Middle frontal gyrus (tissue), 1 donor: ENCODE data around the gene SPRR3.
"Not testable (repeated sequence)": the region's sequence is repeated elsewhere in the genome, so short reads cannot be mapped to it uniquely, and the experiment has no call there.

ENCODE experiments used
- DNase-seq: peaks from one replicate; pipeline ENCODE4 v3.0.0-alpha.2; 2015; ENCODE audit warnings: low spot score; ENCODE audit errors: extremely low spot score

Gene SPRR3

GRCh38 chr1:152983234-152983633, 18.3 kb upstream of the SPRR3 start:
- no peak for DNase-seq

GRCh38 chr1:152983743-152984142, 17.8 kb upstream of the SPRR3 start, which contains the start of gene SPRR1A:
Gene SPRR1A, plus strand, starts transcription at chr1:152984081. Its CDS starts 1,150 bp downstream, at chr1:152985231.
- no peak for DNase-seq

- DNase-seq, result no peak
Observed at GRCh38 chr1:152986578-152986977, 15.0 kb upstream of the SPRR3 start.

- DNase-seq, result no peak
Observed at GRCh38 chr1:152993186-152993585, 8.4 kb upstream of the SPRR3 start.

- no peak for DNase-seq
Observed at GRCh38 chr1:152995842-152996241, 5.7 kb upstream of the SPRR3 start.

- no peak for DNase-seq
Observed at GRCh38 chr1:152996633-152997400, 4.7 kb upstream of the SPRR3 start.

- no peak for DNase-seq
Observed at GRCh38 chr1:152997901-152998300, 3.6 kb upstream of the SPRR3 start.

- no peak for DNase-seq
Observed at GRCh38 chr1:152998476-152998875, 3.1 kb upstream of the SPRR3 start.

- no peak for DNase-seq
Observed at GRCh38 chr1:152999818-153000217, 1.7 kb upstream of the SPRR3 start.

- DNase-seq, result no peak
Observed at GRCh38 chr1:153000294-153000693, 1.3 kb upstream of the SPRR3 start.

- DNase-seq, result not testable (repeated sequence)
Observed at GRCh38 chr1:153011235-153011758, 9.7 kb downstream of the SPRR3 start.

- not testable (repeated sequence) for DNase-seq
Observed at GRCh38 chr1:153021829-153022228, 20.3 kb downstream of the SPRR3 start.

GRCh38 chr1:153022340-153022739, 20.8 kb downstream of the SPRR3 start:
- not testable (repeated sequence) for DNase-seq

GRCh38 chr1:153023109-153023508, 21.6 kb downstream of the SPRR3 start:
- DNase-seq, result no peak

- DNase-seq, result no peak
Observed at GRCh38 chr1:153024413-153024812, 22.9 kb downstream of the SPRR3 start.

GRCh38 chr1:153025797-153026196, 24.2 kb downstream of the SPRR3 start:
- DNase-seq, result no peak

- DNase-seq, result no peak
Observed at GRCh38 chr1:153028766-153029165, 27.2 kb downstream of the SPRR3 start.

GRCh38 chr1:153030895-153031294, 29.3 kb downstream of the SPRR3 start, which contains the start of gene SPRR1B:
Gene SPRR1B, plus strand, starts transcription at chr1:153031203. Its CDS starts 1,143 bp downstream, at chr1:153032346.
- no peak for DNase-seq

GRCh38 chr1:153032073-153032472, 30.5 kb downstream of the SPRR3 start:
- no peak for DNase-seq

GRCh38 chr1:153032677-153033308, 31.2 kb downstream of the SPRR3 start:
- DNase-seq, result no peak

GRCh38 chr1:153035211-153035610, 33.7 kb downstream of the SPRR3 start:
- DNase-seq, result no peak

- no peak for DNase-seq
Observed at GRCh38 chr1:153040950-153041631, 39.5 kb downstream of the SPRR3 start, which contains the start of gene SPRR2D. Gene SPRR2D, minus strand, starts transcription at chr1:153041120. Its CDS starts 774 bp downstream, at chr1:153040346.
